GM21825 (cell line): ENCODE data around the gene EFNA2.
A peak's percentile ranks its signal among the peaks of the same experiment; 100 is the strongest.

ENCODE experiments used
- ATAC-seq: cut with Tn5 transposase; IDR thresholded peaks from one replicate; pipeline ENCODE4 v1.9.1; 2021; ENCODE audit warnings: mild to moderate bottlenecking, moderate library complexity; ENCODE audit not compliant: unreplicated experiment

Gene EFNA2

GRCh38 chr19:1248786-1249297 lies 36.8 kb upstream of the EFNA2 start:
- peak; percentile 23 for ATAC-seq

- ATAC-seq = peak; percentile 30
Measured at GRCh38 chr19:1249298-1249989, 36.2 kb upstream of the EFNA2 start.

GRCh38 chr19:1249990-1250436 lies 35.7 kb upstream of the EFNA2 start:
- no peak for ATAC-seq

- ATAC-seq = no peak
Measured at GRCh38 chr19:1250437-1251260, 35.0 kb upstream of the EFNA2 start.

- no peak for ATAC-seq
Measured at GRCh38 chr19:1251330-1252220, 34.1 kb upstream of the EFNA2 start.

- no peak for ATAC-seq
Measured at GRCh38 chr19:1252221-1252820, 33.4 kb upstream of the EFNA2 start.

GRCh38 chr19:1252821-1253513 lies 32.7 kb upstream of the EFNA2 start:
- ATAC-seq = no peak

GRCh38 chr19:1253514-1254080 lies 32.1 kb upstream of the EFNA2 start:
- ATAC-seq = no peak

GRCh38 chr19:1254081-1254527 lies 31.6 kb upstream of the EFNA2 start:
- no peak for ATAC-seq

- ATAC-seq = no peak
Measured at GRCh38 chr19:1254530-1255185, 31.0 kb upstream of the EFNA2 start.

- ATAC-seq = no peak
Measured at GRCh38 chr19:1255186-1256161, 30.2 kb upstream of the EFNA2 start.

GRCh38 chr19:1256646-1257474 lies 28.8 kb upstream of the EFNA2 start:
- ATAC-seq = no peak

GRCh38 chr19:1257475-1258162 lies 28.1 kb upstream of the EFNA2 start:
- no peak for ATAC-seq

GRCh38 chr19:1258163-1258492 lies 27.5 kb upstream of the EFNA2 start:
- ATAC-seq = no peak

GRCh38 chr19:1258707-1259205 lies 26.9 kb upstream of the EFNA2 start:
- ATAC-seq = no peak

GRCh38 chr19:1259206-1259875 lies 26.3 kb upstream of the EFNA2 start:
- ATAC-seq = peak; percentile 25
